GM21619 (cell line): ENCODE results near the gene VAX1.
"Not testable (repeated sequence)": the region's sequence is repeated elsewhere in the genome, so short reads cannot be mapped to it uniquely, and the experiment has no call there.

ENCODE experiments used
- ATAC-seq: cut with Tn5 transposase; IDR thresholded peaks from one replicate; pipeline ENCODE4 v1.9.1; 2021; ENCODE audit not compliant: unreplicated experiment

Gene VAX1

GRCh38 chr10:117137911-117138642 is at the start of gene VAX1:
VAX1 (minus strand) TSS chr10:117138270; CDS start chr10:117138056, 214 bp downstream.
- no peak for ATAC-seq

GRCh38 chr10:117186832-117187615 is 49.0 kb upstream of the VAX1 start:
- no peak for ATAC-seq

GRCh38 chr10:117185817-117186216 is 47.7 kb upstream of the VAX1 start:
- ATAC-seq, result not testable (repeated sequence)

- no peak for ATAC-seq
Observed at GRCh38 chr10:117184821-117185220, 46.8 kb upstream of the VAX1 start.

- ATAC-seq, result no peak
Observed at GRCh38 chr10:117184296-117184695, 46.2 kb upstream of the VAX1 start.

- no peak for ATAC-seq
Observed at GRCh38 chr10:117178190-117178589, 40.1 kb upstream of the VAX1 start.

GRCh38 chr10:117175901-117176534 is 37.9 kb upstream of the VAX1 start:
- ATAC-seq, result peak; percentile 47

GRCh38 chr10:117175215-117175900 is 37.3 kb upstream of the VAX1 start:
- peak; percentile 35 for ATAC-seq

- peak; percentile 88 for ATAC-seq
Observed at GRCh38 chr10:117174439-117175214, 36.6 kb upstream of the VAX1 start.

GRCh38 chr10:117170244-117170643 is 32.2 kb upstream of the VAX1 start:
- no peak for ATAC-seq

GRCh38 chr10:117169480-117169879 is 31.4 kb upstream of the VAX1 start:
- no peak for ATAC-seq

GRCh38 chr10:117168729-117169128 is 30.7 kb upstream of the VAX1 start:
- ATAC-seq, result no peak

GRCh38 chr10:117167789-117168674 is 30.0 kb upstream of the VAX1 start:
- peak; percentile 91 for ATAC-seq

- no peak for ATAC-seq
Observed at GRCh38 chr10:117167346-117167788, 29.3 kb upstream of the VAX1 start.

GRCh38 chr10:117166418-117167345 is 28.6 kb upstream of the VAX1 start:
- ATAC-seq, result no peak

- no peak for ATAC-seq
Observed at GRCh38 chr10:117165538-117166417, 27.7 kb upstream of the VAX1 start.
